HL-60 (cell line): ENCODE measurements around the gene EEF2K.

Experiments used
- CTCF ChIP-seq: IDR thresholded peaks from one replicate; pipeline ENCODE4 v1.5.1; 2011; ENCODE audit warnings: low read length, control low read depth, inconsistent platforms; ENCODE audit not compliant: insufficient read depth
- GABPA ChIP-seq: IDR thresholded peaks from 2 replicates; pipeline ENCODE4 v1.6.1; 2012; ENCODE audit warnings: low read depth
- POLR2AphosphoS5 ChIP-seq: IDR thresholded peaks from 2 replicates; pipeline ENCODE4 v1.6.1; 2012; ENCODE audit warnings: low read depth
- REST ChIP-seq: IDR thresholded peaks from 2 replicates; pipeline ENCODE4 v1.6.1; 2012; ENCODE audit warnings: low read depth; ENCODE audit not compliant: insufficient replicate concordance

- TF ChIP-seq POLR2AphosphoS5: no peak
- no peak for TF ChIP-seq CTCF
- no peak for TF ChIP-seq GABPA
- no peak for TF ChIP-seq REST
Observed at GRCh38 chr16:22293137-22294106, 87.3 kb downstream of the EEF2K start.
